Measurements from ENCODE around the gene ITPKB. TPM values are rescaled to one million over a fixed set of nuclear protein-coding genes. Genes with fewer than 3 reads are reported as not detected.
"Not testable (repeated sequence)": the region's sequence is repeated elsewhere in the genome, so short reads cannot be mapped to it uniquely, and the experiment has no call there.

The ITPKB gene
- total RNA-seq, 1 experiment from 2014 or later = 9.5 TPM

GRCh38 chr1:226776975-226777374 lies 37.9 kb upstream of the ITPKB start:
- intact Hi-C loops (cut with micrococcal nuclease) = loop anchor here (5.0 kb wide), 1 partner anchor 230 kb away; the partner anchor contains the start of gene STUM
- Mint-ChIP-seq H3K27ac (ENCODE audit: low read depth, unreplicated experiment) (no peak overlapping the region), H3K9me3 (ENCODE audit: unreplicated experiment) (no peaks in the 10 kb centered on the region), H3K27me3 (ENCODE audit: insufficient read depth, unreplicated experiment) (no peaks in the 10 kb centered on the region), H3K4me1 (ENCODE audit: insufficient read depth, unreplicated experiment) (peaks cover 16% of the 10 kb centered on the region), H3K4me3 (ENCODE audit: unreplicated experiment) (no peak overlapping the region), H3K36me3 (ENCODE audit: insufficient read depth, unreplicated experiment) (no peaks in the 10 kb centered on the region)
- no TSS peak for BruUV-seq (replicated peaks)
- CTCF ChIA-PET = no interaction called here
- no peak for TF ChIP-seq CTCF (IDR thresholded peaks at IDR 0.05; ENCODE audit: unreplicated experiment)
- no peak for DNase-seq (ENCODE audit: unreplicated experiment)
- POLR2A ChIA-PET = interaction anchor here (3.0 kb wide), 1 partner anchor 15 kb away, joined by 27 read pairs; no protein-coding TSS in a partner anchor

GRCh38 chr1:226776066-226776465 lies 37.0 kb upstream of the ITPKB start:
- Mint-ChIP-seq H3K9me3 (ENCODE audit: unreplicated experiment) (no peaks in the 10 kb centered on the region), H3K27ac (ENCODE audit: low read depth, unreplicated experiment) (no peak overlapping the region), H3K36me3 (ENCODE audit: insufficient read depth, unreplicated experiment) (no peaks in the 10 kb centered on the region), H3K4me1 (ENCODE audit: insufficient read depth, unreplicated experiment) (peaks cover 16% of the 10 kb centered on the region), H3K4me3 (ENCODE audit: unreplicated experiment) (no peak overlapping the region), H3K27me3 (ENCODE audit: insufficient read depth, unreplicated experiment) (no peaks in the 10 kb centered on the region)
- POLR2A ChIA-PET = interaction anchor here (1.0 to 3.0 kb wide), 2 partner anchors 10 to 14 kb away, joined by 3 to 27 read pairs; no protein-coding TSS in a partner anchor
- CTCF ChIA-PET = interaction anchor here (0.7 kb wide), 1 partner anchor 60 kb away, joined by 3 read pairs; no protein-coding TSS in a partner anchor
- intact Hi-C loops (cut with micrococcal nuclease) = loop anchor here (5.0 kb wide), 1 partner anchor 229 kb away; the partner anchor contains the start of gene STUM
- DNase-seq (ENCODE audit: unreplicated experiment) = no peak
- no peak for TF ChIP-seq CTCF (IDR thresholded peaks at IDR 0.05; ENCODE audit: unreplicated experiment)
- BruUV-seq (replicated peaks) = no TSS peak

GRCh38 chr1:226772446-226773139 lies 33.5 kb upstream of the ITPKB start:
- intact Hi-C loops (cut with micrococcal nuclease) = no loop called here

GRCh38 chr1:226767170-226767569 lies 28.1 kb upstream of the ITPKB start:
- H3K9me3 Mint-ChIP-seq (ENCODE audit: unreplicated experiment); BruUV-seq (replicated peaks); H3K27me3 Mint-ChIP-seq (ENCODE audit: insufficient read depth, unreplicated experiment); DNase-seq (ENCODE audit: unreplicated experiment); intact Hi-C loops (cut with micrococcal nuclease); H3K27ac Mint-ChIP-seq (ENCODE audit: low read depth, unreplicated experiment); H3K4me3 Mint-ChIP-seq (ENCODE audit: unreplicated experiment); H3K36me3 Mint-ChIP-seq (ENCODE audit: insufficient read depth, unreplicated experiment): not testable (repeated sequence)
- POLR2A ChIA-PET = interaction anchor here (2.0 kb wide), 1 partner anchor 12 kb away, joined by 7 read pairs; no protein-coding TSS in a partner anchor
- CTCF ChIA-PET = interaction anchor here (1.2 kb wide), 2 partner anchors 132 to 343 kb away, joined by 3 read pairs; no protein-coding TSS in a partner anchor
- peaks cover 28% of the 10 kb centered on the region for H3K4me1 Mint-ChIP-seq (ENCODE audit: insufficient read depth, unreplicated experiment)

More at GRCh38 chr1:226772446-226773139, 33.5 kb upstream of the ITPKB start:
- ChIA-PET POLR2A (interaction anchor here (0.8 to 1.8 kb wide), 5 partner anchors 13 to 116 kb away, joined by 3 to 7 read pairs (median 4); no protein-coding TSS in a partner anchor), CTCF (interaction anchor here (0.6 to 2.2 kb wide), 4 partner anchors 15 to 138 kb away, joined by 3 to 4 read pairs (median 4); no protein-coding TSS in a partner anchor)
- Mint-ChIP-seq H3K9me3 (ENCODE audit: unreplicated experiment) (no peaks in the 10 kb centered on the region), H3K4me3 (ENCODE audit: unreplicated experiment) (no peak overlapping the region), H3K27ac (ENCODE audit: low read depth, unreplicated experiment) (no peak overlapping the region), H3K27me3 (ENCODE audit: insufficient read depth, unreplicated experiment) (no peaks in the 10 kb centered on the region), H3K36me3 (ENCODE audit: insufficient read depth, unreplicated experiment) (no peaks in the 10 kb centered on the region), H3K4me1 (ENCODE audit: insufficient read depth, unreplicated experiment) (no peaks in the 10 kb centered on the region)
- no peak for DNase-seq (ENCODE audit: unreplicated experiment)
- BruUV-seq (replicated peaks) = no TSS peak
- TF ChIP-seq CTCF (IDR thresholded peaks at IDR 0.05; ENCODE audit: unreplicated experiment) = no peak

All from MCF 10A (cell line).